Embryonic facial prominence (tissue), 1 donor: ENCODE measurements around the gene ZBTB11.
"Not testable (repeated sequence)": the region's sequence is repeated elsewhere in the genome, so short reads cannot be mapped to it uniquely, and the experiment has no call there.

ENCODE experiments used
- DNase-seq: peaks from one replicate; pipeline ENCODE4 v3.0.0-alpha.2; 2016; ENCODE audit errors: extremely low spot score

The ZBTB11 gene

DNA sequence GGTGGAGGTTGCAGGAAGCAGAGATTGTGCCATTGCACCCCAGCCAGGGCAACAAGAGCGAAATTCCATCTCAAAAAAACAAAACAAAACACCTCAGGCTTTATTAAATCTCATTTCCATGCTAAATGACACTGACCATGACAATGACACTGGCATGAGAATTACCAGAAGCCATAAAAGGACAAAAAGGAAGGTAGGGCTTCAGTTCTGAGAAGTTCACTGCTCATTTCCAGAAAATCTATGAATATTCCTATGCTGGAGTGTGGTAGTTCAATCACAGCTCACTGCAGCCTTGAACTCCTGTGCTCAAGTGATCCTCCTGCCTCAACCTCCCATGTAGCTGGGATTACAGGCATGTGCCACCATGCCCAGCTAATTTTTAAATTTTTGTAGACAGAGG, 58.2 kb downstream of the ZBTB11 start:
- DNase-seq: no peak

DNA sequence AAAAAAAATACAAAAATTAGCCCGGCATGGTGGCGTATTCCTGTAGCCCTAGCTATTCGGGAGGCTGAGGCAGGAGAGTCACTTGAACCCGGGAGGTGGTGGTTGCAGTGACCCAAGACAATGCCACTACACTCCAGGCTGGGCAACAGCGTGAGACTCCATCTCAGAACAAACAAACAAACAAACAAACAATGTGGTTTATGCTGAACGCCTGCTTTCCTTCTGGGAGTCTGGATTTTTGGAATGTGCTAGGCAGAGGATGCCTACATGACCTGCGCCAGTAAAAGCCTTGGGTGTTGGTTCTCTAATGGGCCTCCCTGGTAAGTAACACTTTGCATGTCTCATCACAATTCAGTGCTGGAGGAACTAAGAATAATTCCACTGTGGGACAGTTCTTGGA, 59.5 kb downstream of the ZBTB11 start:
- DNase-seq: no peak

DNA sequence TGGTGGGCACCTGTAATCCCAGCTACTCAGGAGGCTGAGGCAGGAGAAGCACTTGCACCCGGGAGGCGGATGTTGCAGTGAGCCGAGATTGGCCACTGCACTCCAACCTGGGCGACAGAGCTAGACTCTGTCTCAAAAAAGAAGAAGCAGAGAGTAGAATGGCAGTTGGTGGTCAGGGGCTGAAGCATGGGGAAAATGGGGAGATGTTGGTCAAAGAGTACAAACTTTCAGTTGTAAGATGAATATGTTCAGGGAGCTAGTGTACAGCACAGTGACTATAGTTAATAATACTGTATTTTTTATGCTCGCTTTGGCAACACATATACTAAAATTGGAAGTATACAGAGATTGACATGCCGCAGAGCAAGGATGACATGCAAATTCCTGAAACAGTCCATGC, 61.4 kb downstream of the ZBTB11 start:
- no peak for DNase-seq

DNA sequence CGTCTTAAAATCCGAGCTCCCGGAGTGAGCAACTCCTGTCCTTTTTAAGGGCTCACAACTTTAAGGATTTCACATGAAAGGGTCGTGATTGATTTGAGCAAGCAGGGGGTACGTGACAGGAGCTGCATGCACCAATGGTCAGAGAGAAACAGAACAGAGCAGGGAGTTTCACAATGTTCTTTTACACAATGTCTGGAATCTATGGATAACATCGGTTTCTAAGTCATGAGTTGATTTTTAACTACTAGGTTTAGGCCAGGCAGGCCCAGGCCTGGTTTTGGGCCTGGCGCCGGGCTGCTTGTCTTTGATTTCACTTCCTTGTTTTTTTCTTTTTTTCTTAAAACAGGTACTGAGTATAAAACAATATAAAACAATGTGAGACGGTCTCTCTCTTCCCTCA, 63.9 kb downstream of the ZBTB11 start:
- DNase-seq: not testable (repeated sequence)

DNA sequence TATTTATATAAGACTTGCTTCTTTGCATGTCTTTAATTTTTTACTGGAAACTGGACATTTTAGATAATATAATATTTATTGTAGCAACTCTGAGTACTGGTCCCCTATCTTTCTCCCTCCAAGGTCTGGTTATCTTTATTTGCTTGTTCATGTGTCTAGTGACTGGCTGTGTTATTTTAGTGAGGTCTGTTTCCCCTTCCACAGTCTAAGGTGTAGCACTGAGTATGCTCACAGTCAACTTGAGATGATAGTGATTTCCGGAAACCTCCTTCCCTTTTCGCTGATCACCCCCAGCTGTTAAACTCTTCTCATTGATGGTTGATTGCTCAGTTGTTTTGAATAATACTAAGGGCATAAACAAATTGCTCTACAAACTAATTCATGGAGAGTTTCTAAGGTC, 65.9 kb downstream of the ZBTB11 start:
- DNase-seq: no peak

DNA sequence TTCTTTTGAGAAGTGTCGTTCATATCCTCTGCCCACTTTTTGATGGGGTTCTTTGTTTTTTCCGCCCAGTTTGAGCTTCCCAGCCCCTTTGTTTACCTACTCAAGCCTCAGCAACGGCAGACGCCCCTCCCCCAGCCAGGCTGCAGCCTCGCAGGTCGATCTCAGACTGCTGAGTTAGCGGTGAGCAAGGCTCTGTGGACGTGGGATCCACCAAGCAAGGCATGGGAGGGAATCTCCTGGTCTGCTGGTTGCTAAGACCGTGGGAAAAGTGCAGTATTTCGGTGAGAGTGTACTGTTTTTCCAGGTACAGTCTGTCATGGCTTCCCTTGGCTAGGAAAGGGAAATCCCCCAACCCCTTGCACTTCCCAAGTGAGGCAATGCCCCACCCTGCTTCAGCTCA, 71.5 kb downstream of the ZBTB11 start:
- DNase-seq: not testable (repeated sequence)

DNA sequence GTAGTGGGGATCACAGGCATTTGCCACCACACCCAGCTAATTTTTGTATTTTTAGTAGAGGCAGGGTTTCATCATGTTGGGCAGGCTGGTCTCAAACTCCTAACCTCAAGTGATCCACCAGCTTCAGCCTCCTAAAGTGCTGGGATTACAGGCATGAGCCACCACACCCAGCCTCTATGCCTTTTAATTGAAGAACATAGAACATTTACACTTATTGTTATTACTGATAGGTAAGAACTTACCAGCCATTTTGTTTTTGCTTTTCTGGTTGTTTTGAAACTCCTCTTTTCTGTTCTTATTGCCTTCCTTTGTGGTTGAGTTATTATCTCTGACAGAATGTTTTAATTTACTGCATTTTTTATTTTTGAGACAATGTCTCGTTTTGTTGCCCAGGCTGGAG, 73.7 kb downstream of the ZBTB11 start:
- DNase-seq: no peak

DNA sequence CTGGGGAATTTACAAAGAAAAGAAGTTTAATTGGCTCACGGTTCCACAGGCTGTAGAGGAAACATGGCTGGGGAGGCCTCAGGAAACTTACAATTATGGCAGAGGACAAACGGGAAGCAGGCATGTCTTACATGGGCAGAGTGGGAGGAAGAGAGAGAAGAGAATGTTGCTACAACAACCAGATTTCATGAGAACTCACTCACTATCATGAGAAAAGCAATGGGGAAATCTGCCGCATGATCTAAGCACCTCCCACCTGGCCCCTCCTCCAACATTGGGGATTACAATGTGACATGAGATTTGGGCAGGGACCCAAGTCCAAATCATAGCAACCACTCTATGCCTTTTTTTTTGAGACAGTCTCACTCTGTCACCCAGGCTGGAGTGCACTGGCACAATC, 74.2 kb downstream of the ZBTB11 start:
- DNase-seq: no peak
